Measurements from ENCODE around the gene NHSL1.

- no peak for TF ChIP-seq CTCF (conservative IDR thresholded peaks at IDR 0.05; ENCODE audit: low read length)
- no peak for TF ChIP-seq EZH2phosphoT487 (IDR thresholded peaks at IDR 0.05; ENCODE audit: borderline replicate concordance, low read depth, low read length)
Observed at GRCh38 chr6:138512609-138513008, 13.3 kb upstream of the NHSL1 start.
